ENCODE results near the gene CCDC154. TPM values are rescaled to one million over a fixed set of nuclear protein-coding genes. Genes with fewer than 3 reads are reported as not detected.

CCDC154 gene
- total RNA-seq, 2 donors from 2014 or later, result 0.63 to 0.81 TPM

DNA sequence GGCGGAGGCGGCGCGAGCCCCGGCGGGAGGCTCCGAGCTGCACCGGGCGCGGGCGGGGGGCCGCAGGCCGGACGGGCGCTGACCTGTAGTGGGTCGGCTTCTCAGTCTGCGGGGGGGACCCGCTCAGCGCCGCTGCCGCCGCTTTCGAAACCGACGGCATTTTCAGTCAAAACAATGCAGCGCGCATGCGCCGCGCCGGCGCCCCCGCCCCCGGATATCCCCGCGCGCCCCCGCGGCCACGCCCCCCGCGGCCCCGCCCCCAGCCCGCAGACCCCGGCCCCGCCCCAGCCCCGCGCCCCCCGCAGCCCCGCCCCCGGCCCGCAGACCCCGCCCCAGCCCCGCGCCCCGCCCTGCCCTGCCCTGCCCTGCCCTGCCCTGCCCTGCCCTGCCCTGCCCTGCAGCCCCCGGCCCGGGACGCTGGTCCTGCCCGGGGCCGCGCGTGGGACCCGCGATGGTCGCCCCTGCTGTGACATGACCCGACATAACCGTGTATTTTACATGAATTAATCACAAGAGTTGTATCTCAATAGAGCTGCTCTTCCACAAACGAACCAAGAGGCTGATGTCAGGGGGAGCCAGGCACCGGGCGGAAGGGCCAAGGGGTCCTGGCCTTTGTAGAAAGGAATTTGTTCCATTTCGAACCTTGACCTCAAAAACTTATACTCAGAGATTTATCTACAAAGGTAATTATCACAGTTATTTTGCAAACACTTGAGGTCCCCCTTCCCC lies 29.7 kb downstream of the CCDC154 start, which contains the start of gene UNKL:
UNKL (minus strand) TSS at position 173 of the 729 bp plus-strand sequence; CDS start at position 160, 13 bp downstream.
- Histone ChIP-seq H3K27me3 (replicated peaks; ENCODE audit: insufficient read depth) (no peaks in the 10 kb centered on the region), H3K4me1 (ENCODE audit: control insufficient read depth in 1 of 2, low read depth in 2 of 2) (peaks cover 8 to 24% of the 10 kb centered on the region in 2 donors), H3K9me3 (no peaks in the 10 kb centered on the region), H3K27ac (peak within 1 kb of the TSS; percentile 82 to 83), H3K36me3 (peaks cover 4% of the 10 kb centered on the region), H3K4me3 (peak within 1 kb of the TSS; percentile 99)
- DNase-seq (ENCODE audit: low spot score), result no peak
- peak; percentile 8 for ATAC-seq (ENCODE audit: insufficient number of reproducible peaks, low FRiP score, low read depth)
- TF ChIP-seq, protein P1, sequence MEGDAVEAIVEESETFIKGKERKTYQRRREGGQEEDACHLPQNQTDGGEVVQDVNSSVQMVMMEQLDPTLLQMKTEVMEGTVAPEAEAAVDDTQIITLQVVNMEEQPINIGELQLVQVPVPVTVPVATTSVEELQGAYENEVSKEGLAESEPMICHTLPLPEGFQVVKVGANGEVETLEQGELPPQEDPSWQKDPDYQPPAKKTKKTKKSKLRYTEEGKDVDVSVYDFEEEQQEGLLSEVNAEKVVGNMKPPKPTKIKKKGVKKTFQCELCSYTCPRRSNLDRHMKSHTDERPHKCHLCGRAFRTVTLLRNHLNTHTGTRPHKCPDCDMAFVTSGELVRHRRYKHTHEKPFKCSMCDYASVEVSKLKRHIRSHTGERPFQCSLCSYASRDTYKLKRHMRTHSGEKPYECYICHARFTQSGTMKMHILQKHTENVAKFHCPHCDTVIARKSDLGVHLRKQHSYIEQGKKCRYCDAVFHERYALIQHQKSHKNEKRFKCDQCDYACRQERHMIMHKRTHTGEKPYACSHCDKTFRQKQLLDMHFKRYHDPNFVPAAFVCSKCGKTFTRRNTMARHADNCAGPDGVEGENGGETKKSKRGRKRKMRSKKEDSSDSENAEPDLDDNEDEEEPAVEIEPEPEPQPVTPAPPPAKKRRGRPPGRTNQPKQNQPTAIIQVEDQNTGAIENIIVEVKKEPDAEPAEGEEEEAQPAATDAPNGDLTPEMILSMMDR (IDR thresholded peaks at IDR 0.05), result no peak

DNA sequence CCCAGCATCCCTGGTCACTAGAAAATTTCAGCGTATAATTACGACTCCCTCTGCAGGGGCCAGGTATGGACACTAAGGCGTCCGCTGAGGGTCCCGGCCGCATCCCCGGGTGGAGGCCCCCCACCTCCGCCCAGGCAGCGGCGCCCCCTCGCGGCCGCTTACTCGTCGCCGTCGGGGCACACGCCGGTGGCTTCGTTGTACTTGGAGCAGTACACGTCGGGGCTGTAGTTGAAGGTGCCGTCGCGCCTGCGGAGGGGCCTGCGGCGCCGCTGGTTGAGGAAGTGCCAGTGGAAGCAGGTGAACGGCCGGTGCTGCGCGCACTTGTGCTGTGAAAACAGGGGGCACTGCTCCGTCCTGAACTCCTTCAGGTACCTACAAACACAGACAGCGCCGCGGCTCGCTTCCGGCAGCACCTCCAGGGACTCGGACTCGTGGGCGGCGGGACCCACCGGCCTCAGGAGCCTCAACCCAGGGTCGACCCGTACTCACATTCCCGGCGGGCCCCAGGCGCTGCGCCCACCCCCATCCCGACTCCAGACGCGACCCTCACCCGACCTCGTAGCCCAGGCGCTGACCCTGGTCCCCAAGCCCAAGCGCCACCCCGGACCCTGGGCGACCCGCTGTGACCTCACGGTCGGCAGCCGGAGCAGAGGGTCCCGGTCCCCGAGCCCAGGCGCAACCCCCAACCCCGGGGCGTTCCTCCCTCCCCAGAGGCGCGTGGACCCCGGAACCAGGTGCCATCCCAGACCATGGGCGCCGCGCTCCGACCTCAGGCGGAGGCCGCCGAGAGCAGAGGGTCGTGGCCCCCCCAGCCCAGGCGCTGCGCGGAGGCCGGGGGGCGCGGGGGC lies 30.4 kb downstream of the CCDC154 start:
- DNase-seq (ENCODE audit: low spot score), result no peak
- Histone ChIP-seq H3K36me3 (peaks cover 4% of the 10 kb centered on the region), H3K4me1 (ENCODE audit: control insufficient read depth in 1 of 2, low read depth in 2 of 2) (peaks cover 4 to 21% of the 10 kb centered on the region in 2 donors), H3K4me3 (peak overlapping the region; percentile 99), H3K9me3 (no peaks in the 10 kb centered on the region), H3K27me3 (replicated peaks; ENCODE audit: insufficient read depth) (no peaks in the 10 kb centered on the region), H3K27ac (peak overlapping the region; percentile 77 to 82)
- no peak for ATAC-seq (ENCODE audit: insufficient number of reproducible peaks, low FRiP score, low read depth)
- TF ChIP-seq, protein P1 (IDR thresholded peaks at IDR 0.05), result peak; percentile 56

DNA sequence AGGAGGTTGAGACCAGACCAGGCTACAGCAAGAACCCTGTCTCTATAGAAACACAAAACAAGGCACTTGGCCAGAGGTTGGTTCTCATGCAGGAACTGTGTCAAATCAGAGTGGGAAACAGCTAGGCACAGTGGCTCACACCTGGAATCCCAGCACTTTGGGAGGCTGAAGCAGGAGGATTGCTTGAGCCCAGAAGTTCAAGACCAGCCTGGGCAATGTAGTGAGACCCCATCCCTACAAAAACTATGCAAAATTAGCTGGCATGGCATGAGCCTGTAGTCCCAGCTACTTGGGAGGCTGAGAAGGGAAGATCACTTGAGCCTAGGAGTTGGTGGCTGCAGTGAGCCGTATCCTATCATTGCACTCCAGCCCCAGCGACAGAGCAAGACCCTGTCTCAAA lies 31.5 kb downstream of the CCDC154 start:
- peaks cover 9 to 27% of the 10 kb centered on the region in 2 donors for H3K4me1 ChIP-seq (ENCODE audit: control insufficient read depth in 1 of 2, low read depth in 2 of 2)
- H3K27ac ChIP-seq, result no peak overlapping the region
- no peak for DNase-seq (ENCODE audit: low spot score)
- no peaks in the 10 kb centered on the region for H3K27me3 ChIP-seq (replicated peaks; ENCODE audit: insufficient read depth)
- H3K4me3 ChIP-seq, result no peak overlapping the region
- ATAC-seq (ENCODE audit: insufficient number of reproducible peaks, low FRiP score, low read depth), result no peak
- H3K9me3 ChIP-seq, result no peaks in the 10 kb centered on the region
- H3K36me3 ChIP-seq, result peaks cover 4% of the 10 kb centered on the region
- TF ChIP-seq, protein P1 (IDR thresholded peaks at IDR 0.05), result no peak

DNA sequence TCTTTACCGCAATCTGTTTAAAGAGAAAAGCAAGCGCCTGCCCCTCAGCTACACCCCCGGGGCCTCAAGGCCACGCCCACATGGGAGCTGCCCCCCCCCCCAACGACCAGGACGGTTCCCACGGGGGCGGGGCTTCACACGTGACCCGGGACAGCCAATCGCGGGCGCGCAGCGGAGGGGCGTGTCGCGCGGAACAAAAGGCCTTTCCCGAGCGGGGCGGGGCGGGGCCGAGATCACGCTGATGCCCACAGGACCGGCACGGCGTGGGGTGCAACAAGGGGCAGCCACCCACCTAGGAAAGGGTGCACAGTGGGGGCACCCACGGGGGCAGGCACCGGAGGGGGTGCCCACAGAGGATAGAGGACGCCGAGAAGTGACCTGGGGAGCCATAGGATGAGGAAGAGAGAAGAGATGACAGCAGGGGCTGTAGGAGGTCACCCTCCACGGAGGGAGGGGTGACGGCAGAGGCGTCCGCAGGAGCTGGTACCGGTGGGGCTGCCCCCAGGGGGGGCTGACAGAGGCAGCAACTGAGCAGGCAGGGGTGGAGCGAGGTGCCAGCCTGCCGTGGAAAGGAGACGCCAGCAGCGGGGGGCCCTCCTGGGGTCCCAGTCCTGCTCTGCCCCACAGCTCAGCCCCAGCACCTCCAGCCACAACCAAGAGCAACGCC lies 36.1 kb downstream of the CCDC154 start:
- ATAC-seq (ENCODE audit: insufficient number of reproducible peaks, low FRiP score, low read depth) (peak; percentile 92), DNase-seq (ENCODE audit: low spot score) (peak; percentile 79)
- Histone ChIP-seq H3K36me3 (peaks cover 8% of the 10 kb centered on the region), H3K27ac (peak overlapping the region in 1 of 2 donors; percentile 31), H3K9me3 (no peaks in the 10 kb centered on the region), H3K4me1 (ENCODE audit: control insufficient read depth in 1 of 2, low read depth in 2 of 2) (peaks cover 5 to 25% of the 10 kb centered on the region in 2 donors), H3K4me3 (peak overlapping the region; percentile 71), H3K27me3 (replicated peaks; ENCODE audit: insufficient read depth) (no peaks in the 10 kb centered on the region)
- TF ChIP-seq, protein P1 (IDR thresholded peaks at IDR 0.05), result no peak

Measured in thoracic aorta (tissue), 2 donors.